Measurements from ENCODE around the gene GUF1.

Gene GUF1

GRCh38 chr4:44670506-44671199, 7.6 kb upstream of the GUF1 start:
- no peak for DNase-seq (ENCODE audit: extremely low read depth, low read depth)
- no peak for TF ChIP-seq CTCF (IDR thresholded peaks at IDR 0.05; ENCODE audit: low read depth, low read length)

- no peak for TF ChIP-seq CTCF (IDR thresholded peaks at IDR 0.05; ENCODE audit: low read depth, low read length)
- DNase-seq (ENCODE audit: extremely low read depth, low read depth) = no peak
Observed at GRCh38 chr4:44671636-44672035, 6.6 kb upstream of the GUF1 start.

GRCh38 chr4:44674471-44674870, 3.7 kb upstream of the GUF1 start:
- no peak for DNase-seq (ENCODE audit: extremely low read depth, low read depth)
- TF ChIP-seq CTCF (IDR thresholded peaks at IDR 0.05; ENCODE audit: low read depth, low read length) = no peak; the same call in 1 of the 2 replicates

GRCh38 chr4:44675366-44675765, 2.9 kb upstream of the GUF1 start:
- DNase-seq (ENCODE audit: extremely low read depth, low read depth) = no peak
- TF ChIP-seq CTCF (IDR thresholded peaks at IDR 0.05; ENCODE audit: low read depth, low read length) = no peak

GRCh38 chr4:44679060-44679459, 840 bp downstream of the GUF1 start:
- no peak for TF ChIP-seq CTCF (IDR thresholded peaks at IDR 0.05; ENCODE audit: low read depth, low read length)
- DNase-seq (ENCODE audit: extremely low read depth, low read depth) = no peak

GRCh38 chr4:44684648-44685047, 6.4 kb downstream of the GUF1 start:
- no peak for TF ChIP-seq CTCF (IDR thresholded peaks at IDR 0.05; ENCODE audit: low read depth, low read length)
- DNase-seq (ENCODE audit: extremely low read depth, low read depth) = no peak

GRCh38 chr4:44700427-44700826, 22.2 kb downstream of the GUF1 start:
- no peak for DNase-seq (ENCODE audit: extremely low read depth, low read depth)
- no peak for TF ChIP-seq CTCF (IDR thresholded peaks at IDR 0.05; ENCODE audit: low read depth, low read length)

All from AG09319 (cell line).